Endothelial cell of umbilical vein (primary cell): ENCODE measurements around the gene LRRC42.

ENCODE experiments used
- EZH2 ChIP-seq: IDR thresholded peaks from 2 replicates; pipeline ENCODE4 v1.6.1; 2012; ENCODE audit warnings: borderline replicate concordance, low read depth, mild to moderate bottlenecking, moderate library complexity, low read length, inconsistent platforms; ENCODE audit not compliant: severe bottlenecking
- FOS ChIP-seq: IDR thresholded peaks from 2 replicates; pipeline ENCODE4 v1.6.1; 2011; ENCODE audit warnings: mild to moderate bottlenecking, low read length, moderate library complexity, borderline replicate concordance; ENCODE audit not compliant: insufficient read depth
- GATA2 ChIP-seq: IDR thresholded peaks from 2 replicates; pipeline ENCODE4 v1.7.0; 2011; ENCODE audit warnings: low read depth, mild to moderate bottlenecking, moderate library complexity, mixed read lengths, low read length; ENCODE audit not compliant: insufficient read length, insufficient read depth
- JUN ChIP-seq: IDR thresholded peaks from 2 replicates; pipeline ENCODE4 v1.6.1; 2011; ENCODE audit warnings: borderline replicate concordance, low read depth; ENCODE audit not compliant: insufficient read length, insufficient read depth
- MYC ChIP-seq: IDR thresholded peaks from one replicate; pipeline ENCODE4 v1.6.1; 2011; ENCODE audit warnings: mild to moderate bottlenecking, low read depth, low read length
- POLR2A ChIP-seq: IDR thresholded peaks from 2 replicates; pipeline ENCODE4 v1.6.1; 2012; ENCODE audit warnings: low read depth, mild to moderate bottlenecking, control low read depth, low read length
- POLR2AphosphoS5 ChIP-seq: IDR thresholded peaks from 2 replicates; pipeline ENCODE4 v1.6.1; 2012; ENCODE audit warnings: low read depth, mild to moderate bottlenecking, control low read depth, low read length, moderate library complexity; ENCODE audit not compliant: insufficient read depth
- TF ChIP-seq, protein P1 (sequence below), 2 donors: IDR thresholded peaks; 1 replicate in 1 of 2; 2 replicates in 1 of 2; pipeline ENCODE4 v1.5.1; 2011; ENCODE audit warnings: low read length in 2 of 2, mild to moderate bottlenecking in 2 of 2, moderate library complexity in 2 of 2, control low read depth in 1 of 2, inconsistent platforms in 1 of 2, low read depth in 1 of 2; ENCODE audit not compliant: insufficient read depth in 1 of 2; ENCODE audit errors: extremely low read depth in 1 of 2
- TF ChIP-seq, protein P2 (sequence below): IDR thresholded peaks from 2 replicates; pipeline ENCODE4 v1.6.1; 2011; ENCODE audit not compliant: insufficient read depth, insufficient read length

DNA sequence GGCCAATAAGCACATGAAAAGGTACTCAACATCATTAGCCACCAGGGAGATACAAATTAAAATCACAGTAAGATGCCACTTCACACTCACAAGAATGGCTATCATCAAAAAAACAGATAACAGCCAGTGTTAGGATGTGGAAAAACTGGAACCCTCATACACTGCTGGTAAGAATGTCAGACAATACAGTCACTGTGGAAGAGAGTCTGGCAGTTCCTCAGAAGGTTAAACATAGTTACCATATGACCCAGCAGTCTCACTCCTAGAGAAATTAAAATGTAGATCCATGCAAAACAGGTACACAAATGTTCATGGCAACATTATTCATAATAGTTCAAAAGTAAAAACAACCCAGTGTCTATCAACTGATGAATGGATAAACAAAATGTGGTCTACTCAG lies 38.6 kb downstream of the LRRC42 start:
- TF ChIP-seq POLR2AphosphoS5 (no peak), JUN (no peak), EZH2 (no peak), POLR2A (no peak), GATA2 (no peak), MYC (no peak), FOS (no peak)
- TF ChIP-seq, protein P1, sequence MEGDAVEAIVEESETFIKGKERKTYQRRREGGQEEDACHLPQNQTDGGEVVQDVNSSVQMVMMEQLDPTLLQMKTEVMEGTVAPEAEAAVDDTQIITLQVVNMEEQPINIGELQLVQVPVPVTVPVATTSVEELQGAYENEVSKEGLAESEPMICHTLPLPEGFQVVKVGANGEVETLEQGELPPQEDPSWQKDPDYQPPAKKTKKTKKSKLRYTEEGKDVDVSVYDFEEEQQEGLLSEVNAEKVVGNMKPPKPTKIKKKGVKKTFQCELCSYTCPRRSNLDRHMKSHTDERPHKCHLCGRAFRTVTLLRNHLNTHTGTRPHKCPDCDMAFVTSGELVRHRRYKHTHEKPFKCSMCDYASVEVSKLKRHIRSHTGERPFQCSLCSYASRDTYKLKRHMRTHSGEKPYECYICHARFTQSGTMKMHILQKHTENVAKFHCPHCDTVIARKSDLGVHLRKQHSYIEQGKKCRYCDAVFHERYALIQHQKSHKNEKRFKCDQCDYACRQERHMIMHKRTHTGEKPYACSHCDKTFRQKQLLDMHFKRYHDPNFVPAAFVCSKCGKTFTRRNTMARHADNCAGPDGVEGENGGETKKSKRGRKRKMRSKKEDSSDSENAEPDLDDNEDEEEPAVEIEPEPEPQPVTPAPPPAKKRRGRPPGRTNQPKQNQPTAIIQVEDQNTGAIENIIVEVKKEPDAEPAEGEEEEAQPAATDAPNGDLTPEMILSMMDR (IDR thresholded peaks at IDR 0.05; ENCODE audit: extremely low read depth in 1 of 2, insufficient read depth in 1 of 2, low read depth in 1 of 2, low read length in 2 of 2): no peak
- TF ChIP-seq, protein P2, sequence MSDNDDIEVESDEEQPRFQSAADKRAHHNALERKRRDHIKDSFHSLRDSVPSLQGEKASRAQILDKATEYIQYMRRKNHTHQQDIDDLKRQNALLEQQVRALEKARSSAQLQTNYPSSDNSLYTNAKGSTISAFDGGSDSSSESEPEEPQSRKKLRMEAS: no peak
